GM12878 (cell line): ENCODE measurements around the gene ITGA2. TPM values are rescaled to one million over a fixed set of nuclear protein-coding genes. Genes with fewer than 3 reads are reported as not detected.

ENCODE experiments used
- ATAC-seq: fragments of 200-7000 bp; cut with Tn5 transposase; 3 replicates; pipeline ENCODE4 v1.9.1; 2020; ENCODE audit warnings: mild to moderate bottlenecking, moderate library complexity
- BruUV-seq: library from RNA; stranded (reverse); fragments of 400-500 nt; replicated peaks from 2 replicates; lab custom pipeline; 2021; lab: Mats Ljungman, UMichigan
- CTCF ChIA-PET: fragments of 300-600 bp; sonication (Branson Sonifier 250); formaldehyde crosslinking; extraction: SDS; loops from one replicate; lab custom pipeline; 2021; ENCODE audit warnings: inconsistent platforms; lab: Yijun Ruan, JAX
- POLR2A ChIA-PET: fragments of 350-600 bp; formaldehyde crosslinking; extraction: SDS; loops from one replicate; lab custom pipeline; 2021; ENCODE audit warnings: inconsistent platforms; lab: Charles Lee
- RAD21 ChIA-PET: fragments of 300-600 bp; sonication (Branson Sonifier 250); formaldehyde crosslinking; loops from one replicate; lab custom pipeline; 2023; ENCODE audit warnings: antibody characterized with exemption; ENCODE audit not compliant: unreplicated experiment; lab: Charles Lee
- SMC1A ChIA-PET: fragments of 300-600 bp; sonication (Branson Sonifier 250); formaldehyde crosslinking; loops from one replicate; lab custom pipeline; 2023; ENCODE audit not compliant: unreplicated experiment, uncharacterized antibody; lab: Charles Lee
- DNase-seq: peaks from one replicate; pipeline ENCODE4 v3.0.0-alpha.2; 2011; ENCODE audit warnings: low read depth, low spot score
- FAIRE-seq: peaks from 3 replicates; lab custom pipeline; 2011; peaks lifted over from hg19 to GRCh38; lab: Jason Lieb, UNC
- H2AFZ ChIP-seq: 2 replicates; pipeline ENCODE4 v1.6.0; 2011; ENCODE audit warnings: low read depth, low read length, control low read depth; ENCODE audit not compliant: control insufficient read depth
- H3K27ac ChIP-seq: 2 replicates; pipeline ENCODE4 v1.5.1; 2011; ENCODE audit warnings: control low read depth; ENCODE audit not compliant: control insufficient read depth, insufficient read depth
- H3K27me3 ChIP-seq, 2 experiments: replicated peaks in 1 of 2; 2 replicates each; pipeline versions ENCODE4 v1.6.0 to v1.6.1; 2011; ENCODE audit warnings: low read length in 1 of 2; ENCODE audit not compliant: control insufficient read depth in 2 of 2, insufficient read depth in 2 of 2
- H3K36me3 ChIP-seq, 2 experiments: 2 replicates each; pipeline ENCODE4 v1.5.1; 2011; ENCODE audit warnings: low read length in 1 of 2; ENCODE audit not compliant: control insufficient read depth in 2 of 2, insufficient read depth in 2 of 2
- H3K4me1 ChIP-seq: 2 replicates; pipeline ENCODE4 v1.6.1; 2011; ENCODE audit warnings: mild to moderate bottlenecking, low read length, moderate library complexity, mixed read lengths; ENCODE audit not compliant: control insufficient read depth, insufficient read depth
- H3K4me2 ChIP-seq: 2 replicates; pipeline ENCODE4 v1.6.0; 2011; ENCODE audit warnings: control low read depth; ENCODE audit not compliant: control insufficient read depth, insufficient read depth
- H3K4me3 ChIP-seq: fragments of 200-600 bp; sonication (generic); 2 replicates; pipeline ENCODE4 v1.5.1; 2016
- H3K79me2 ChIP-seq: 2 replicates; pipeline ENCODE4 v1.6.0; 2011; ENCODE audit warnings: low read length; ENCODE audit not compliant: control insufficient read depth, insufficient read depth
- H3K9ac ChIP-seq: 2 replicates; pipeline ENCODE4 v1.8.0; 2011; ENCODE audit warnings: low read length, control low read depth, mixed read lengths; ENCODE audit not compliant: control insufficient read depth, insufficient read depth
- H3K9me3 ChIP-seq: replicated peaks from 3 replicates; pipeline ENCODE4 v1.5.1; 2011; ENCODE audit warnings: mild to moderate bottlenecking, low read length; ENCODE audit not compliant: control insufficient read depth, insufficient read depth
- H4K20me1 ChIP-seq: 2 replicates; pipeline ENCODE4 v1.6.0; 2011; ENCODE audit not compliant: control insufficient read depth, insufficient read depth
- ATF7 ChIP-seq: fragments of 450-650 bp; IDR thresholded peaks from 2 replicates; pipeline ENCODE4 v1.6.1; 2016; ENCODE audit warnings: low read depth, mild to moderate bottlenecking
- BACH1 ChIP-seq: fragments of 450-650 bp; IDR thresholded peaks from 2 replicates; pipeline ENCODE4 v1.6.1; 2017; ENCODE audit warnings: mild to moderate bottlenecking, borderline replicate concordance
- BCL11A ChIP-seq: IDR thresholded peaks from 2 replicates; pipeline ENCODE4 v1.6.1; 2011; ENCODE audit warnings: low read depth, low read length
- CHD4 ChIP-seq: fragments of 200-600 bp; sonication (generic); IDR thresholded peaks from 2 replicates; pipeline ENCODE4 v1.6.1; 2016; ENCODE audit warnings: mild to moderate bottlenecking
- DPF2 ChIP-seq: fragments of 450-650 bp; IDR thresholded peaks from 2 replicates; pipeline ENCODE4 v1.6.1; 2017; ENCODE audit warnings: mild to moderate bottlenecking
- EGR1 ChIP-seq, 2 experiments: IDR thresholded peaks; 1 replicate in 1 of 2; 2 replicates in 1 of 2; pipeline ENCODE4 v1.6.1; 2011 to 2012; ENCODE audit warnings: low read depth in 2 of 2, low read length in 2 of 2, borderline replicate concordance in 1 of 2, mild to moderate bottlenecking in 1 of 2, moderate library complexity in 1 of 2
- GATAD2B ChIP-seq: fragments of 450-650 bp; conservative IDR thresholded peaks from 2 replicates; pipeline ENCODE4 v1.6.1; 2017; ENCODE audit warnings: low read depth, mild to moderate bottlenecking, moderate library complexity
- IKZF1 ChIP-seq: fragments of 450-650 bp; conservative IDR thresholded peaks from 2 replicates; pipeline ENCODE4 v1.6.1; 2017; ENCODE audit warnings: antibody characterized with exemption, mild to moderate bottlenecking
- NFXL1 ChIP-seq: fragments of 450-650 bp; IDR thresholded peaks from 2 replicates; pipeline ENCODE4 v1.6.1; 2017; ENCODE audit warnings: antibody characterized with exemption, mild to moderate bottlenecking, borderline replicate concordance
- RAD21 ChIP-seq: IDR thresholded peaks from 2 replicates; pipeline ENCODE4 v1.6.1; 2011; ENCODE audit warnings: mild to moderate bottlenecking, low read depth, low read length, moderate library complexity; ENCODE audit not compliant: insufficient read depth
- RCOR1 ChIP-seq: conservative IDR thresholded peaks from 2 replicates; pipeline ENCODE4 v1.6.1; 2012; ENCODE audit warnings: low read depth, low read length, improper control_type of control experiment
- RELB ChIP-seq: fragments of 450-650 bp; IDR thresholded peaks from 2 replicates; pipeline ENCODE4 v1.6.1; 2017; ENCODE audit warnings: low read depth, mild to moderate bottlenecking, moderate library complexity
- SP1 ChIP-seq: IDR thresholded peaks from one replicate; pipeline ENCODE4 v1.6.1; 2011; ENCODE audit warnings: low read depth, low read length
- TCF12 ChIP-seq: IDR thresholded peaks from 2 replicates; pipeline ENCODE4 v1.6.1; 2011; ENCODE audit warnings: low read depth, mild to moderate bottlenecking, low read length
- WRNIP1 ChIP-seq: IDR thresholded peaks from 2 replicates; pipeline ENCODE4 v1.6.1; 2011; ENCODE audit warnings: low read depth, low read length, improper control_type of control experiment, borderline replicate concordance
- ZBED1 ChIP-seq: IDR thresholded peaks from 2 replicates; pipeline ENCODE4 v1.6.1; 2016; ENCODE audit warnings: borderline replicate concordance
- ZNF622 ChIP-seq: fragments of 450-650 bp; IDR thresholded peaks from 2 replicates; pipeline ENCODE4 v1.6.1; 2017; ENCODE audit warnings: mild to moderate bottlenecking, inconsistent platforms
- ZZZ3 ChIP-seq: IDR thresholded peaks from 2 replicates; pipeline ENCODE4 v1.6.1; 2011; ENCODE audit warnings: low read depth; ENCODE audit not compliant: control insufficient read depth, insufficient read length
- WGBS: methylation state at CpG from one replicate; pipeline ENCODE4 v1.1.6; 2016; ENCODE audit warnings: low lambda C conversion rate; ENCODE audit not compliant: insufficient replicate concordance, insufficient coverage; ENCODE audit errors: missing lambda C conversion rate; 5-methylcytosine and 5-hydroxymethylcytosine counted together
- in situ Hi-C: fragments of 300-500 bp; cut with MboI; formaldehyde crosslinking; loops from 9 replicates; pipeline ENCODE4 v1.14.3; 2018; ENCODE audit warnings: mixed read lengths
- intact Hi-C: fragments of 100-400 bp; cut with micrococcal nuclease; formaldehyde crosslinking; loops from one replicate; pipeline ENCODE4 v1.14.2; 2022; ENCODE audit not compliant: unreplicated experiment
- polyA plus RNA-seq, 11 experiments: library from polyadenylated mRNA; depleted of rRNA in 4 of 11; unstranded in 6 of 11; stranded (reverse) in 5 of 11; fragments of >200 nt; fragmentation: Nextera tagmentation in 4 of 11; fragmentation: Illumina TruSeq in 1 of 11; extraction: Ambion mirVana in 4 of 11; extraction: Trizol in 1 of 11; gene quantifications; 1 replicate in 1 of 11; 2 replicates in 10 of 11; pipeline versions ENCODE4 v1.2.1 to v1.2.3, GENCODE V29; 2011 to 2016; ENCODE audit warnings: inconsistent platforms in 2 of 11, missing spikeins in 2 of 11, low read depth in 1 of 11
- total RNA-seq, 4 experiments: library from RNA; depleted of rRNA in 3 of 4; stranded (reverse); fragments of >200 nt in 3 of 4; fragmentation: Illumina TruSeq in 1 of 4; extraction: Trizol in 1 of 4; gene quantifications; 2 replicates each; pipeline versions ENCODE4 v1.2.1 to v1.2.3, GENCODE V29; 2013 to 2021
- TF ChIP-seq, protein P1 (sequence below): IDR thresholded peaks from 2 replicates; pipeline ENCODE4 v1.6.1; 2011; ENCODE audit warnings: low read depth, low read length, improper control_type of control experiment, borderline replicate concordance

Gene ITGA2
- total and polyA plus RNA-seq, 10 of the 15 experiments (the other 5 are each of a cell fraction or from before 2014, with no cell fraction given), result under 0.01 to 0.13 (median 0.03) TPM; not detected in 6

GRCh38 chr5:53099546-53099945 is 110.4 kb downstream of the ITGA2 start:
- SMC1A ChIA-PET, result interaction anchor here (0.7 to 1.6 kb wide), 4 partner anchors 10 to 155 kb away, joined by 3 to 6 read pairs (median 5); partner anchors contain the start of gene MOCS2
- no peaks in the 10 kb centered on the region for H3K27me3 ChIP-seq
- H3K4me3 ChIP-seq, result no peak overlapping the region
- FAIRE-seq (no peak), ATAC-seq (no peak), DNase-seq (no peak)
- H3K27ac ChIP-seq, result no peak overlapping the region
- TF ChIP-seq DPF2, result no peak
- no peak for TF ChIP-seq RAD21
- TF ChIP-seq ATF7, result no peak
- no peak for TF ChIP-seq ZZZ3
- no peak for TF ChIP-seq CHD4
- TF ChIP-seq ZNF622, result no peak
- TF ChIP-seq ZBED1, result no peak
- no peak for TF ChIP-seq SP1
- no peak for TF ChIP-seq WRNIP1
- no peak for TF ChIP-seq IKZF1
- no peak for TF ChIP-seq BACH1
- no peak for TF ChIP-seq GATAD2B
- no peak for TF ChIP-seq RELB
- TF ChIP-seq, protein P1, sequence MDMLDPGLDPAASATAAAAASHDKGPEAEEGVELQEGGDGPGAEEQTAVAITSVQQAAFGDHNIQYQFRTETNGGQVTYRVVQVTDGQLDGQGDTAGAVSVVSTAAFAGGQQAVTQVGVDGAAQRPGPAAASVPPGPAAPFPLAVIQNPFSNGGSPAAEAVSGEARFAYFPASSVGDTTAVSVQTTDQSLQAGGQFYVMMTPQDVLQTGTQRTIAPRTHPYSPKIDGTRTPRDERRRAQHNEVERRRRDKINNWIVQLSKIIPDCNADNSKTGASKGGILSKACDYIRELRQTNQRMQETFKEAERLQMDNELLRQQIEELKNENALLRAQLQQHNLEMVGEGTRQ, result no peak
- no peak for TF ChIP-seq RCOR1
- TF ChIP-seq TCF12, result no peak
- no peak for TF ChIP-seq NFXL1
- no peak for TF ChIP-seq EGR1 (IDR thresholded peaks at IDR 0.05; ENCODE audit: borderline replicate concordance in 1 of 2, low read depth in 2 of 2, low read length in 2 of 2)
- TF ChIP-seq BCL11A, result no peak
- in situ Hi-C loops, result loop anchor here (5.0 to 10.0 kb wide), 2 partner anchors 152 to 305 kb away; no protein-coding TSS in a partner anchor
- CTCF ChIA-PET, result interaction anchor here (1.1 to 7.3 kb wide), 3 partner anchors 11 to 151 kb away, joined by 3 to 127 read pairs (median 3); no protein-coding TSS in a partner anchor
- no peaks in the 10 kb centered on the region for H3K79me2 ChIP-seq
- no peak overlapping the region; the same call in 1 of the 2 replicates for H3K9ac ChIP-seq
- H4K20me1 ChIP-seq, result no peaks in the 10 kb centered on the region
- no peak overlapping the region for H3K4me2 ChIP-seq
- H3K9me3 ChIP-seq, result no peaks in the 10 kb centered on the region
- no TSS peak for BruUV-seq
- RAD21 ChIA-PET, result interaction anchor here (1.4 kb wide), 1 partner anchor 151 kb away, joined by 6 read pairs; no protein-coding TSS in a partner anchor
- intact Hi-C loops, result loop anchor here (5.0 kb wide), 1 partner anchor 312 kb away; the partner anchor contains the start of genes ITGA1 and PELO
- H2AFZ ChIP-seq, result no peak overlapping the region
- POLR2A ChIA-PET, result interaction anchor here (1.2 kb wide), 1 partner anchor 8 kb away, joined by 3 read pairs; no protein-coding TSS in a partner anchor
- no peaks in the 10 kb centered on the region for H3K4me1 ChIP-seq
- peaks cover 0 to 11% of the 10 kb centered on the region in 2 experiments; a peak in 1 of 4 replicates for H3K36me3 ChIP-seq
- WGBS, result 64% methylated on average over 2 of the region's 2 CpGs
